Activated naive CD4-positive, alpha-beta T cell treated with anti-CD3 and anti-CD28 coated beads, Interleukin-2, amount 50 U/mL, for 24 hours (primary cell): ENCODE data around the gene MPC1L.
A peak's percentile ranks its signal among the peaks of the same experiment; 100 is the strongest.

ENCODE experiments used
- H3K27ac Mint-ChIP-seq: one replicate; pipeline ENCODE4 v1.8.0; 2021; ENCODE audit warnings: mild to moderate bottlenecking, mixed read lengths
- H3K27me3 Mint-ChIP-seq: one replicate; pipeline ENCODE4 v1.8.0; 2021; ENCODE audit warnings: mixed read lengths
- H3K36me3 Mint-ChIP-seq: one replicate; pipeline ENCODE4 v1.8.0; 2021; ENCODE audit warnings: mixed read lengths
- H3K4me1 Mint-ChIP-seq: one replicate; pipeline ENCODE4 v1.8.0; 2021; ENCODE audit warnings: mixed read lengths
- H3K4me3 Mint-ChIP-seq: one replicate; pipeline ENCODE4 v1.8.0; 2021; ENCODE audit warnings: mild to moderate bottlenecking, mixed read lengths
- H3K9me3 Mint-ChIP-seq: one replicate; pipeline ENCODE4 v1.8.0; 2021; ENCODE audit warnings: mixed read lengths

Gene MPC1L

DNA sequence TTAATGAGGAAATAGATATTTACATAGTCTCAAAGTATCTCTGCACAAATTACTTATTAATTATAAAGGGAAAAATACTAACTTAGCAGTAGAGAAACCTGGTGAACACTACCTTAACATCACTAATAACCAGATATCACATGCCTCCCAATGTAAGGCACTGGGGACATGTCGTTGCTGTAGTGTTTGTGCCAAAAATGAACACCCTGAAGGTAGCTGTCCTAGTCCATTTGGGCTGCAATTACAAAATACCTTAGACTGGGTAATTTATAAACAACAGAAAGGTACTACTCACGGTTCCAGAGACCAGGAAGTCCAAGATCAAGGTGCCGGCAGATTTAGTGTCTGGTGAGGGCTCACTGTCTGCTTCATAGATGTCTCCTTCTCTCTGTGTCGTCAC is 10.7 kb upstream of the MPC1L start:
- H3K36me3 Mint-ChIP-seq = no peaks in the 10 kb centered on the region
- no peak overlapping the region for H3K4me3 Mint-ChIP-seq
- no peaks in the 10 kb centered on the region for H3K27me3 Mint-ChIP-seq
- H3K27ac Mint-ChIP-seq = no peak overlapping the region
- H3K9me3 Mint-ChIP-seq = no peaks in the 10 kb centered on the region
- no peaks in the 10 kb centered on the region for H3K4me1 Mint-ChIP-seq

DNA sequence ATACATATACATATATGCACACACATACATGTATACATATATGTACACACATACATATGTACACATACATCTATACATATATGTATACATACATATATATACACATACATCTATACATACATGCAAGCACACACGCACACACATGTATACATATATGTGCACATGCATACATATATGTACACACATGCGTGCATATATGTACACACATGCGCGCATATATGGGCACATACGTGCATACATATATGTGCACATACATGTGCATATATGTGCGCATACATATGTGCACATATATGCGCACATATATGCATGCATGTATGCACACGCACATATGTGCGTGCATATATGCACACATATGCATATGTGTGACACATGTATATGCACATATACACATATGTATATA is 7.3 kb upstream of the MPC1L start:
- Mint-ChIP-seq H3K4me1 (no peaks in the 10 kb centered on the region), H3K4me3 (no peak overlapping the region), H3K27ac (no peak overlapping the region), H3K36me3 (no peaks in the 10 kb centered on the region), H3K9me3 (no peaks in the 10 kb centered on the region), H3K27me3 (no peaks in the 10 kb centered on the region)

DNA sequence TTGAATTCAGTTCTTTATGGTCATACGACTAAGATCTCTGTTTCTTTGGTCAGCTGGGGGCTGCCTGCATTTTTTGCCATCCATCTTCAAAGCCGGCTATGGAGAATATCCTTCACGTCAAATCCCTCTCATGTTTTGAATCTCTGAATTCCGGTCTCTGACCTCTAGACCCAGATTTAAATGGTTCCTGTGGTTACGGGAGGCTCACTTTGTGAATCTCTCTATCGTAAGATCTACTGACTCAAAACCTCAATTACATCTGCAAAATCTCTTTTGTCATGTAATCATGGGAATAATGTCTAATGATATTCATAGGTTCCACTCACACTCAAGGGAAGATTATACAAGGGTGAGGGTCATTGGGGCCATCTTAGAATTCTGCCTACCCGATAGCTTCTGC is 5.7 kb upstream of the MPC1L start:
- Mint-ChIP-seq H3K27ac (no peak overlapping the region), H3K4me1 (no peaks in the 10 kb centered on the region), H3K36me3 (no peaks in the 10 kb centered on the region), H3K4me3 (no peak overlapping the region), H3K9me3 (no peaks in the 10 kb centered on the region), H3K27me3 (no peaks in the 10 kb centered on the region)

DNA sequence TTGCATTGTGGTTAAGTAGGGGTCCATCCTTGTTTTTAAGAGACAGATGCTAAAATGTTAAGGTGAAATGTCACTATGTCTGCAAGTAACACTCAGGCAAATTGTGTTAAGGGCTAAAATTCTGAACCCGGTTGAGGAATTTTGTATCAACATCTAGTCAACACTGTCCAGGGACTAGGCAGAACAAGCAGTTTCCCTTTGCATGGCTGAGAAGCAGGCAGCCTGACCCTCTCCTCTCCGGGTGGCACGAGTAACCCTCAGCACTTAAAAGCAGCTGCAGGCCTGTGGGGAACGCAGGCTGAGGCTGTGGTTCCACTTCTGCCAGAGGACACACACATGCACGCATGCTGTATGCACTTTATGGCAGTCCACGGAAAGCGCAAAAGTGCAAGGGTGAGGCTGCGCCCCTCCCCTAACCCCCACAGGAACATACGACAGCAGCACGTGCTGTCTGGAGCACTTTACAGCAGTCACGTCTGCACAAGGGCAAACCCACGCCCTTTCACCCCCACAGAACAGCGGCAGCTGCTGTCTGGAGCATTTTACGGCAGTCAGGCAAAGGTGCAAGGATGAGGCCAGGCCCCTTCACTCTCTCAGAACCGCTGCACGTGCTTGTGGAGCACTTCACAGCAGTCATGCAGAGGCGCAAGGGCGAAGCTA is 619 bp upstream of the MPC1L start:
- H3K27ac Mint-ChIP-seq = no peak overlapping the region
- no peaks in the 10 kb centered on the region for H3K36me3 Mint-ChIP-seq
- H3K27me3 Mint-ChIP-seq = no peaks in the 10 kb centered on the region
- H3K4me3 Mint-ChIP-seq = no peak overlapping the region
- H3K9me3 Mint-ChIP-seq = no peaks in the 10 kb centered on the region
- no peaks in the 10 kb centered on the region for H3K4me1 Mint-ChIP-seq

DNA sequence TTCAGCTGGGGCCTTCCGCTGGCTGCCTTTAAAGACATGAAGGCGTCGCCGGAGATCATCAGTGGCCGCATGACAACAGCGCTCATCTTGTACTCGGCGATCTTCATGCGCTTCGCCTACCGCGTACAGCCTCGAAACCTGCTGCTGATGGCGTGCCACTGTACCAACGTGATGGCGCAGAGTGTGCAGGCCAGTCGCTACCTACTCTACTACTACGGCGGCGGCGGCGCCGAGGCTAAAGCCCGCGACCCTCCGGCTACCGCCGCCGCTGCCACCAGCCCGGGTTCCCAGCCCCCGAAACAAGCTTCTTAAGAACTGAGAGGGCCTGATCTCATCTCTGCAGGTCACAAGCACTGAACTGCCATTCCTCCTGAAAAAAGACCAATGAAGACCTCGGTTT is 437 bp downstream of the MPC1L start:
- H3K4me3 Mint-ChIP-seq = no peak overlapping the region
- H3K4me1 Mint-ChIP-seq = no peaks in the 10 kb centered on the region
- no peaks in the 10 kb centered on the region for H3K27me3 Mint-ChIP-seq
- no peaks in the 10 kb centered on the region for H3K36me3 Mint-ChIP-seq
- no peaks in the 10 kb centered on the region for H3K9me3 Mint-ChIP-seq
- no peak overlapping the region for H3K27ac Mint-ChIP-seq

DNA sequence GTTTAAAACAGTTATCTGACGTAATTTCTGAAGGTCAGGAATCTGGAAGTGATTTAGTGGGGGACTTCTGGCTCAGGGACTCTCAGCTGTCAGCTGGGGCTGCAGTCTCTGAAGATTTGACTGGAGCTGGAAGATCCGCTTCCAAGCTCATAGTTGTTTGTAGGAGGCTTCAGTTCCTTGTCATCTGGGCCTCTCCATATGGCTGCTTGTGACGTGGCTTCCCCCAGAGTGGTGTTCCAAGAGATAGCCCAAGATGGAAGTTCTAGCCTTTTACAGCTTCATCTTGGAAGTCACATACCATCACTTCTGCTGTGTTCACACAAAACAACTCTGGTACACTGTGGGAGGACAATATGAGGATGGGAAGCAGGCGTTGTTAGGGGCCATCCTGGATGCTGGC is 2.1 kb downstream of the MPC1L start:
- Mint-ChIP-seq H3K27ac (no peak overlapping the region), H3K4me3 (no peak overlapping the region), H3K4me1 (no peaks in the 10 kb centered on the region), H3K36me3 (no peaks in the 10 kb centered on the region), H3K27me3 (no peaks in the 10 kb centered on the region), H3K9me3 (no peaks in the 10 kb centered on the region)

DNA sequence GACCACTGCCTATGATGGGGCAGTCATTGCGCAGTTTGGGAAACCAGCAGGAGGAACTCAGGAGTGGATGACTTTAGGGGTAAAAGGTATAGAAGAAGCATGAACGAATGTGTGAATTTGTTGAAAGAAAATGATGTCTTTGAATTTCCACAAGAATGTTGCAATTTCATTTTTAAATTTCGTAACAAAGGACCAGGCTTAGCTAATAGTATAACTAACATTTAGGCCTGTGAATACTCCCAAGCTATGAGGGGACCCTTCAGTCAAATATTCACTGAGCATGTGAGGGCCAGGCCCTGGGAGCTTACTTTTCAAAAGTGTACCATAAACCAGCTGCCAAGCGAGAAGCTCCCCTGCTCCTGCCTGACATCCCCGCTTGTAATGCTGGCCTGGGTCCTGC is 5.3 kb downstream of the MPC1L start:
- no peaks in the 10 kb centered on the region for H3K9me3 Mint-ChIP-seq
- H3K4me3 Mint-ChIP-seq = no peak overlapping the region
- no peaks in the 10 kb centered on the region for H3K27me3 Mint-ChIP-seq
- peak overlapping the region; percentile 24 for H3K27ac Mint-ChIP-seq
- peaks cover 2% of the 10 kb centered on the region for H3K36me3 Mint-ChIP-seq
- peaks cover 7% of the 10 kb centered on the region for H3K4me1 Mint-ChIP-seq

DNA sequence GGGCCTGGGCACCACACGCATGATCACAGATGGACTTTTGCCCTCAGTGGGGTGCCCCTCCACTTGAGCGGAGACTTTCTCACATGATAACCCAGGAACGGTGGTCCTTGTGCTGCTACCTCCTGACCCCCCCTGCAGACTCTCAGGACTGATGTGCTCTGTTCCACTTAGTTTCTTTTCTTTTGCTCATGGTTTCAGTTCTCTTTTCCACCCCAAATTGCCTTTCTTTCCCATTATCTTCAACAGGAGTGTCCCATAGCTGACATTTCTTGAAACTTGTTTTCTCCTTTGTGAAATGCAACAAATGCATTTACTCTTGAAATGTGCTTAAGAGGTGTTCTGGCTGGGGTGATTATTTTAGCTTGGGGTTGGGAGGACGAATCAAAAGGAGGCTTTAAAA is 9.0 kb downstream of the MPC1L start:
- no peak overlapping the region for H3K4me3 Mint-ChIP-seq
- peak overlapping the region; percentile 52 for H3K27ac Mint-ChIP-seq
- no peaks in the 10 kb centered on the region for H3K27me3 Mint-ChIP-seq
- H3K9me3 Mint-ChIP-seq = no peaks in the 10 kb centered on the region
- peaks cover 24% of the 10 kb centered on the region for H3K4me1 Mint-ChIP-seq
- peaks cover 12% of the 10 kb centered on the region for H3K36me3 Mint-ChIP-seq

DNA sequence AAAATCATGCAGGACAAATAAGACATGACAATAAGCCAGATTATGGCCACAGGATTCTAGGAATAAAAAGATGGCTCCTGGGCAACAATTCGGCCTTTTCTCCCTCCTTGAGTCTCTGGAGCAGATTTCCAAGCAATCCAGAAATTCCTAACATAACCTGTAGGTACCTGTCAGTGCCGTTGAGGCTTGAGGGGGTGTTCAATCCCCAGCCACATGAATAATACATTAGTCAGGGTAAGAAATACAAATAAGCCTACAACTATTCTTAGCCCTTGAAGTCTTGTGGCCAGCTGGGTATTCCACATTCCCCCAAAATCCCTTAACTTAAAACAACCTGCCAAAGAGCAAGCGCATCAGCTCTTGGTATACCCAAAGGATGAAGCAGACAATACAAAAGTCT is 14.5 kb downstream of the MPC1L start:
- Mint-ChIP-seq H3K27me3 (no peaks in the 10 kb centered on the region), H3K9me3 (no peaks in the 10 kb centered on the region), H3K27ac (no peak overlapping the region), H3K36me3 (peaks cover 12% of the 10 kb centered on the region), H3K4me1 (peaks cover 43% of the 10 kb centered on the region), H3K4me3 (no peak overlapping the region)

DNA sequence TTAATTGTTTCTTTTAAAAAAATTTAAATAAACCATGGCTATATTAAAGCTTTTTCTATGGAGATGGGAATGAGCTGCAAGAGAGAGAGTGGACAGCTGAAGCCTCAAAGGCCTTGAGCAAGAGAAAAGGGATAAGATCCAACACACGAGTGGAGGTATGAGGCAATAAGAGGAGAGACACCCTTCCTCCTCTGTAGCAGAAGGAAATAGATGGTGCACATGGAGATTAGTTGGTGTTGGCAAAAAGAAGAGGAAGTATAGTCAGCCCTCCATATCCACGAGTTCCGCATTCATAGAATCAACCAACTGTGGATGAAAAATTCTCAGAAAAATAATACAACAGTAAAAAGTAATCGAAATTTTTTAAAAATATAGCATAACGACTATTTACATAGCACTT is 20.9 kb downstream of the MPC1L start:
- Mint-ChIP-seq H3K36me3 (peaks cover 2% of the 10 kb centered on the region), H3K4me1 (peaks cover 42% of the 10 kb centered on the region)

DNA sequence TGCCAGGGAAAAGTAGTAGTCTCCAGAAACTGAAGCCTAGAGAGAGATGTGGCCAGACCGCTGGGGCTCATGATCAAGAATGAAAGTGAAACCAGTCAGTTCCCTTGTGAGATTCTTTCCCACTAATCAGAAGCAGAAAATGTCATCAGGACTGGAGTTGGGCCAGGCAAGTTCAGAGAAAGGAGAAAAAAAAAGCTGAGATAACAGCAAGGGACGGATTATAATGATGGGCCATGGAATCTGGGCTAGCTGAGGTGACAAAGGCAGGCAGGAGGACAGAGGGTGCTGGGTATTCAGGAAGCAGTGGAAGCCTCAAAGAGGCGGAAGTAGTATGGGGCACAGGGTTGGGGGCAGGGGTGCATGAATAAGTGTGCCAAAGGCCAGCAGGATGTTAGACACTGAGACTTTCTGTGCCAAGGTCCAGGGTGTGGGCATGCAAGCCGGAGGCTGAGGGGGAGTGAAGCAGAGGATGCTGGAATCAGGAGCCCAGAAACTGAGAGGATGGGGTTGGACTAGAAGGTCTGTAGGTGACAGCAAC is 21.7 kb downstream of the MPC1L start:
- Mint-ChIP-seq H3K36me3 (peaks cover 2% of the 10 kb centered on the region), H3K4me3 (peak overlapping the region; percentile 87), H3K4me1 (peaks cover 37% of the 10 kb centered on the region), H3K9me3 (no peaks in the 10 kb centered on the region), H3K27ac (peak overlapping the region; percentile 87), H3K27me3 (no peaks in the 10 kb centered on the region)

More for the DNA sequence above, 20.9 kb downstream of the MPC1L start:
- H3K27me3 Mint-ChIP-seq = no peaks in the 10 kb centered on the region
- peak overlapping the region; percentile 92 for H3K27ac Mint-ChIP-seq
- H3K4me3 Mint-ChIP-seq = peak overlapping the region; percentile 87
- H3K9me3 Mint-ChIP-seq = no peaks in the 10 kb centered on the region

DNA sequence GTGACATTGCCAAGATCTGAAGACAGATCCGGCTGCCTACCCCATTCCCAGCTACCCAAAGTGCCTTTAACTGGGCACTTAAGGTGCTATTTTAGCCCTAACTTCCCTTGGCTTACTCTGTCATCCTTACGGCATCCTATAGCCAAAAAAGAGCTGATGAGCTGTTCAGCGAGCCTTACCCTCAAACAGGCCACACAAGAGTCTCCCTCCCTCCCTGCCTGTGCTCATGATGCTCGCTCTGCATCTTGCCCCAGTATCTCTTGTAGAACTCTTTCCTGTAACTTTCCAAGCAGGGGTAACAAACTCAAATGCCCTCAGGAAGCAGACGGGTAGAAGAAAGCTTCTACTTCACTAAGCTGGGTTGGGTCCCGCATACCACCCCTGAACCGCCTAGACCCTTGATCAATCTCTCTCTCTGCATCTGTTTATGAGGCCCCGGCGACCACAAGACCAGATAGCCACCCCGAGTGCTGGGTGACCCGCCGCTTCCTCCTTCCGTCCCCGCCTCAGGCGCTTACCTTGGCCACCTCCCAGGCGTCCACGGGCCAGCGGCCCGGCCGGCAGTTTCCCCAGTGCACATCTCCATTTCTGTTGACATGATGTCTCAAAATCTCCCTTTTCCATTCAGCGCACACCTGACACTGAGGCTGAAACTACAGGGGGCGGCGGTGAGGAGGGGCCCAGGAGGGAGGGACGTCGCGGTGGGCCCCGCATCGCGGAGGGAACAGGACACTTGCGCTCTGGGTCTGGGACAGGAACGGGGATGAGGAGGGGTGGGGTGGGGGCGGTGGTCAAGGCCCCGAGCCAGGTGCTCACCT is 23.5 kb downstream of the MPC1L start:
- Mint-ChIP-seq H3K4me3 (peak overlapping the region; percentile 97), H3K27ac (peak overlapping the region; percentile 90), H3K36me3 (peaks cover 2% of the 10 kb centered on the region), H3K4me1 (peaks cover 38% of the 10 kb centered on the region), H3K9me3 (no peaks in the 10 kb centered on the region), H3K27me3 (no peaks in the 10 kb centered on the region)

DNA sequence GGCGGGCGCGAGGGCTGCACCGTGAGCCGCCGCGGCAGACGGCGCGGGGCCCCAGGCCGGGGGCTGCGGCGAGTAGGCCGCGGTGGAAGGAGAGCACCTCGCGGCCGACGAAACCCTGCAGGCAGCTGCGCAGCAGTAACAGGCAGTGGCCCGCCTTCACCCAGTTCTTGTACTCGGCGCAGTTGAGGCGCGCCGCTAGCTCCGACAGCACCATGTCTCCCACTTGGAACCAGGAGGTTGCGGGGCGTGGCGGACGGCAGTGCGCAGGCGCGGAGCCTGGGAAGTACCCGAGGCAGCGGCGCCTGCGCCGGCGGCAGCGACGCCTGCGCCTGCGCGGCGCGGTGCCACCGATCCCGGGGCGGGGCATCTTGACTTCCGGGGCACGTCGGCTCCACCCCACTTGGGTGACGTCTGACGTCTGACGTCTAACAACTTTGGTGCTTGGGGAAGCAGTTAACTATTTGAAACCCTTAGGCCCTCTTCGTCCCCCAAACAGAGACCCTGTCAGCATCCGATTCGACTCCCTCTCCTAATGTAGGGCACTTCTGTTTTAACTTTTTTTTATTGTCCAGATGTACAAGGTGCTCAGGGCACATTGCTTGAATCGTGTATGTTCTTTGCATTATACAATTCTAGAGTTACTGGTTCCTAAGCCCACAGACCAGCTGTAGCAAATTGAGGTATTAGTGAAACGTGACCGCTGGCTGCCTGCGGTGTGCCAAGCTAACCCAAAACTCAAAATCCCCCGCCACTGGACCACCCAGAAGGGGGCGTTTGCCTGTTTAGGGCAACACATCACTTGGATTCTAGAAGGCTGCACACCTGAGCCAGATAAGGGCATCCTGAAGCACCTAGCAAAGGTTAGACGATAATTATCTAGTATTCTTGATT is 24.3 kb downstream of the MPC1L start, which contains the start of gene CXorf38:
TSS of gene CXorf38 (minus strand) at position 255 of the 891 bp plus-strand sequence. CDS start at position 214, 41 bp downstream.
- H3K4me3 Mint-ChIP-seq = peak within 1 kb of the TSS; percentile 97
- H3K4me1 Mint-ChIP-seq = peaks cover 32% of the 10 kb centered on the region
- H3K9me3 Mint-ChIP-seq = no peaks in the 10 kb centered on the region
- peaks cover 2% of the 10 kb centered on the region for H3K36me3 Mint-ChIP-seq
- H3K27ac Mint-ChIP-seq = peak within 1 kb of the TSS; percentile 90
- no peaks in the 10 kb centered on the region for H3K27me3 Mint-ChIP-seq

DNA sequence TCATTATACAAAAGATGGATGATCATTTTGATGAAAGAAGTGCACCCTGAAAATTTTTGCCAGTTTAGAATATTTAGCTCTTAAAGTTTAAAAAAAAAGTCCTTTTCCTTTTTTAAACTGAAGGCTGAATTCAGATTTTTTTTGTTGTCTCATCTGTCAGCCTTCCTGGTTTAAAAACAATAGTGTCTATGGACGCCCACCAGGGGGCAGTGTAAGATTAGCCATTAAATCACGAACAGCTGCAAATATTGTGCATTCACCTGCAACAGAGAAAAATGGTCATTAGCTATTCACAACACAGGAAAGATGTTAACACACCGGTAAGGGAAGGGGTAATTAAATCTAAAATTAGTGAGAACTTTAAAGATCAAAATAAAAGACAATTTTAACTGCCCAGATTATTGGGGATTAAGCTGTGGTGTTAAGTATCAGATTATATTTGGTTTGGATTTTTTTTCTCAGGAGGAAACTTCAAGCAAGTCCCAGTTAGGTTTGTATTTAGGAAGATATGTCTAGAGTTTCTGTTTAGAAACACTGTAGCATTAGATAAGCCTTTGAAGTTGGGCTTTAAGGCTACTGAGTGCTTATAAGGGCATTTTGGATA is 28.5 kb downstream of the MPC1L start:
- Mint-ChIP-seq H3K36me3 (peaks cover 2% of the 10 kb centered on the region), H3K4me1 (peaks cover 4% of the 10 kb centered on the region), H3K27ac (no peak overlapping the region), H3K27me3 (no peaks in the 10 kb centered on the region), H3K9me3 (no peaks in the 10 kb centered on the region), H3K4me3 (no peak overlapping the region)

DNA sequence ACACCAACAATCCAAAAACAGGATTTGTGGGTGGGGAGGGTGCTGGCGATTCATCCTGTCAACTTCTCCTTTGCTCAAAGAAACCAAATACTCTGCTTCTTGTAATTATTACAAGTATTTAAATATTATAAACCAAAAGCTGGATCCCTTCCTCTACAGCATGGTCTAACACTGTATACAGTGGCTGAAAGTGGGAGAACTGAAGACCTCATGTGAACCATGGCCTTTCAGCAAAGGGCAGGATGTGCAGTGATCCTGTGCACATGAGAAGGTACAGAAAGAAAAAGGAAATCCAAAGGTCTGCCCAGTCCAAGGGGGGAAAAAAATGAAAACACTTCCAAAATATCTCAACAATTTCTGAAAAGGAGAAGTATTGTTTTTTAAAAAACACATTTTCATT is 29.4 kb downstream of the MPC1L start:
- Mint-ChIP-seq H3K9me3 (no peaks in the 10 kb centered on the region), H3K27ac (no peak overlapping the region), H3K27me3 (no peaks in the 10 kb centered on the region), H3K4me3 (no peak overlapping the region), H3K36me3 (peaks cover 2% of the 10 kb centered on the region), H3K4me1 (peaks cover 4% of the 10 kb centered on the region)
